HepG2 (cell line): ENCODE results near the gene UQCR10. TPM values are rescaled to one million over a fixed set of nuclear protein-coding genes. Genes with fewer than 3 reads are reported as not detected.

ENCODE experiments used
- ARID2 ChIP-seq: sonication (generic); formaldehyde crosslinking; IDR thresholded peaks from 2 replicates; pipeline ENCODE4 v1.8.1; 2022; ENCODE audit warnings: mild to moderate bottlenecking, missing genetic modification reagents, borderline replicate concordance
- ARNTL ChIP-seq: sonication (generic); formaldehyde crosslinking; IDR thresholded peaks from 2 replicates; pipeline ENCODE4 v1.4.0; 2020; ENCODE audit warnings: mild to moderate bottlenecking, missing genetic modification reagents
- DPF2 ChIP-seq: sonication (generic); formaldehyde crosslinking; IDR thresholded peaks from 2 replicates; pipeline ENCODE4 v1.4.0; 2020; ENCODE audit warnings: mild to moderate bottlenecking, low read depth, missing genetic modification reagents, borderline replicate concordance
- ETS1 ChIP-seq: sonication (generic); formaldehyde crosslinking; IDR thresholded peaks from 2 replicates; pipeline ENCODE4 v1.4.0; 2020; ENCODE audit warnings: missing genetic modification reagents
- FOXM1 ChIP-seq: sonication (generic); formaldehyde crosslinking; IDR thresholded peaks from 2 replicates; pipeline ENCODE4 v1.5.0; 2020; ENCODE audit warnings: missing genetic modification reagents
- GPBP1L1 ChIP-seq: sonication (generic); formaldehyde crosslinking; IDR thresholded peaks from 2 replicates; pipeline ENCODE4 v1.5.0; 2020; ENCODE audit warnings: mild to moderate bottlenecking, missing genetic modification reagents
- JUNB ChIP-seq: sonication (generic); formaldehyde crosslinking; IDR thresholded peaks from 2 replicates; pipeline ENCODE4 v1.8.0; 2022; ENCODE audit warnings: missing genetic modification reagents, mild to moderate bottlenecking, borderline replicate concordance
- KAT7 ChIP-seq: IDR thresholded peaks from 2 replicates; pipeline ENCODE4 v1.6.1; 2018; ENCODE audit warnings: borderline replicate concordance, missing compliant biosample characterization
- NCOA2 ChIP-seq: sonication (generic); formaldehyde crosslinking; IDR thresholded peaks from 2 replicates; pipeline ENCODE4 v1.8.0; 2022; ENCODE audit warnings: inconsistent platforms
- POLR2AphosphoS5 ChIP-seq: IDR thresholded peaks from 2 replicates; pipeline ENCODE4 v1.6.1; 2012; ENCODE audit warnings: low read depth, low read length
- RBFOX2 ChIP-seq: fragments of 200-400 bp; formaldehyde crosslinking; IDR thresholded peaks from 2 replicates; pipeline ENCODE4 v1.6.1; 2017; ENCODE audit warnings: low read depth, mild to moderate bottlenecking, low read length
- RFXANK ChIP-seq: IDR thresholded peaks from 2 replicates; pipeline ENCODE4 v1.6.1; 2016
- SRSF4 ChIP-seq: fragments of 200-400 bp; formaldehyde crosslinking; IDR thresholded peaks from one replicate; pipeline ENCODE4 v1.6.1; 2018; ENCODE audit warnings: mild to moderate bottlenecking, low read depth, low read length, moderate library complexity; ENCODE audit not compliant: poor library complexity, severe bottlenecking
- ZBTB42 ChIP-seq: sonication (generic); formaldehyde crosslinking; IDR thresholded peaks from 2 replicates; pipeline ENCODE4 v1.5.0; 2020; ENCODE audit warnings: mild to moderate bottlenecking, missing genetic modification reagents
- ZFAT ChIP-seq: sonication (generic); formaldehyde crosslinking; conservative IDR thresholded peaks from 2 replicates; pipeline ENCODE4 v1.8.1; 2023; ENCODE audit warnings: missing genetic modification reagents, inconsistent platforms
- ZNF10 ChIP-seq: sonication (generic); formaldehyde crosslinking; IDR thresholded peaks from 2 replicates; pipeline ENCODE4 v1.4.0; 2020; ENCODE audit warnings: mild to moderate bottlenecking, low read depth, missing genetic modification reagents, borderline replicate concordance
- ZNF317 ChIP-seq: sonication (generic); formaldehyde crosslinking; IDR thresholded peaks from 2 replicates; pipeline ENCODE4 v1.5.0; 2020; ENCODE audit warnings: mild to moderate bottlenecking, missing genetic modification reagents
- ZNF496 ChIP-seq: sonication (generic); formaldehyde crosslinking; IDR thresholded peaks from 2 replicates; pipeline ENCODE4 v1.8.1; 2023; ENCODE audit warnings: mild to moderate bottlenecking, moderate library complexity, missing genetic modification reagents; ENCODE audit not compliant: insufficient replicate concordance
- ZNF660 ChIP-seq: sonication (generic); formaldehyde crosslinking; IDR thresholded peaks from 2 replicates; pipeline ENCODE4 v1.5.1; 2020; ENCODE audit warnings: mild to moderate bottlenecking, low read depth, missing genetic modification reagents, borderline replicate concordance
- ZNF788 ChIP-seq: sonication (generic); formaldehyde crosslinking; IDR thresholded peaks from 2 replicates; pipeline ENCODE4 v1.5.0; 2020; ENCODE audit warnings: mild to moderate bottlenecking, missing genetic modification reagents, borderline replicate concordance
- polyA plus RNA-seq, 8 experiments: library from polyadenylated mRNA; depleted of rRNA in 3 of 8; stranded (reverse) in 7 of 8; unstranded in 1 of 8; fragments of >200 nt; fragmentation: Illumina TruSeq in 4 of 8; extraction: Trizol in 4 of 8; gene quantifications; 2 replicates each; pipeline versions ENCODE4 v1.2.1 to v1.2.3, GENCODE V29; 2011 to 2016; ENCODE audit warnings: low read depth in 4 of 8, missing spikeins in 1 of 8, mixed read lengths in 1 of 8; ENCODE audit not compliant: insufficient read depth in 1 of 8
- total RNA-seq, 5 experiments: library from RNA; depleted of rRNA; stranded (reverse); fragments of >200 nt; fragmentation: Illumina TruSeq; extraction: Trizol; gene quantifications; 2 replicates each; pipeline ENCODE4 v1.2.3, GENCODE V29; 2016; ENCODE audit warnings: low read depth in 1 of 5
- TF ChIP-seq, protein P1 (sequence below): sonication (generic); formaldehyde crosslinking; IDR thresholded peaks from 2 replicates; pipeline ENCODE4 v1.4.0; 2020; ENCODE audit warnings: missing genetic modification reagents, borderline replicate concordance
- TF ChIP-seq, protein P2 (sequence below): sonication (generic); formaldehyde crosslinking; IDR thresholded peaks from 2 replicates; pipeline ENCODE4 v1.8.0; 2022; ENCODE audit warnings: mild to moderate bottlenecking, missing genetic modification reagents
- TF ChIP-seq, protein P3 (sequence below): sonication (generic); formaldehyde crosslinking; IDR thresholded peaks from 2 replicates; pipeline ENCODE4 v1.4.0; 2020; ENCODE audit warnings: mild to moderate bottlenecking, missing genetic modification reagents

UQCR10 gene
- total and polyA plus RNA-seq, 2 of the 13 experiments (the other 11 are each of a cell fraction or from before 2014, with no cell fraction given), result 225 to 232 TPM

GRCh38 chr22:29767171-29768051 lies at the start of gene UQCR10 (continued):
- TF ChIP-seq KAT7 (CRISPR knock-in tag) (no peak), ZNF10 (no peak), ARID2 (CRISPR knock-in tag) (0 out of 2 replicates have a peak, but pooled peaks have one; percentile 26), ETS1 (CRISPR knock-in tag) (no peak), ZFAT (no peak), JUNB (CRISPR knock-in tag) (no peak), FOXM1 (CRISPR knock-in tag) (no peak), POLR2AphosphoS5 (peak; percentile 82), DPF2 (CRISPR knock-in tag) (no peak), NCOA2 (CRISPR knock-in tag) (no peak), RBFOX2 (peak; percentile 73), SRSF4 (no peak), GPBP1L1 (CRISPR knock-in tag) (no peak), ZNF317 (CRISPR knock-in tag) (no peak), ZNF496 (no peak), ZNF788 (peak; percentile 3; the same call in 1 of the 2 replicates), ZNF660 (CRISPR knock-in tag) (no peak), ZBTB42 (CRISPR knock-in tag) (no peak), RFXANK (CRISPR knock-in tag) (no peak), ARNTL (no peak; the same call in 1 of the 2 replicates)
- TF ChIP-seq, protein P1, sequence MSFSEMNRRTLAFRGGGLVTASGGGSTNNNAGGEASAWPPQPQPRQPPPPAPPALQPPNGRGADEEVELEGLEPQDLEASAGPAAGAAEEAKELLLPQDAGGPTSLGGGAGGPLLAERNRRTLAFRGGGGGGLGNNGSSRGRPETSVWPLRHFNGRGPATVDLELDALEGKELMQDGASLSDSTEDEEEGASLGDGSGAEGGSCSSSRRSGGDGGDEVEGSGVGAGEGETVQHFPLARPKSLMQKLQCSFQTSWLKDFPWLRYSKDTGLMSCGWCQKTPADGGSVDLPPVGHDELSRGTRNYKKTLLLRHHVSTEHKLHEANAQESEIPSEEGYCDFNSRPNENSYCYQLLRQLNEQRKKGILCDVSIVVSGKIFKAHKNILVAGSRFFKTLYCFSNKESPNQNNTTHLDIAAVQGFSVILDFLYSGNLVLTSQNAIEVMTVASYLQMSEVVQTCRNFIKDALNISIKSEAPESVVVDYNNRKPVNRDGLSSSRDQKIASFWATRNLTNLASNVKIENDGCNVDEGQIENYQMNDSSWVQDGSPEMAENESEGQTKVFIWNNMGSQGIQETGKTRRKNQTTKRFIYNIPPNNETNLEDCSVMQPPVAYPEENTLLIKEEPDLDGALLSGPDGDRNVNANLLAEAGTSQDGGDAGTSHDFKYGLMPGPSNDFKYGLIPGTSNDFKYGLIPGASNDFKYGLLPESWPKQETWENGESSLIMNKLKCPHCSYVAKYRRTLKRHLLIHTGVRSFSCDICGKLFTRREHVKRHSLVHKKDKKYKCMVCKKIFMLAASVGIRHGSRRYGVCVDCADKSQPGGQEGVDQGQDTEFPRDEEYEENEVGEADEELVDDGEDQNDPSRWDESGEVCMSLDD (CRISPR knock-in tag), result no peak
- TF ChIP-seq, protein P2, sequence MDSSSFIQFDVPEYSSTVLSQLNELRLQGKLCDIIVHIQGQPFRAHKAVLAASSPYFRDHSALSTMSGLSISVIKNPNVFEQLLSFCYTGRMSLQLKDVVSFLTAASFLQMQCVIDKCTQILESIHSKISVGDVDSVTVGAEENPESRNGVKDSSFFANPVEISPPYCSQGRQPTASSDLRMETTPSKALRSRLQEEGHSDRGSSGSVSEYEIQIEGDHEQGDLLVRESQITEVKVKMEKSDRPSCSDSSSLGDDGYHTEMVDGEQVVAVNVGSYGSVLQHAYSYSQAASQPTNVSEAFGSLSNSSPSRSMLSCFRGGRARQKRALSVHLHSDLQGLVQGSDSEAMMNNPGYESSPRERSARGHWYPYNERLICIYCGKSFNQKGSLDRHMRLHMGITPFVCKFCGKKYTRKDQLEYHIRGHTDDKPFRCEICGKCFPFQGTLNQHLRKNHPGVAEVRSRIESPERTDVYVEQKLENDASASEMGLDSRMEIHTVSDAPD (CRISPR knock-in tag), result 0 out of 2 replicates have a peak, but pooled peaks have one; percentile 32
- TF ChIP-seq, protein P3, sequence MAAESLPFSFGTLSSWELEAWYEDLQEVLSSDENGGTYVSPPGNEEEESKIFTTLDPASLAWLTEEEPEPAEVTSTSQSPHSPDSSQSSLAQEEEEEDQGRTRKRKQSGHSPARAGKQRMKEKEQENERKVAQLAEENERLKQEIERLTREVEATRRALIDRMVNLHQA (CRISPR knock-in tag), result no peak
